ENCODE measurements around the gene ZFP64.

DNA sequence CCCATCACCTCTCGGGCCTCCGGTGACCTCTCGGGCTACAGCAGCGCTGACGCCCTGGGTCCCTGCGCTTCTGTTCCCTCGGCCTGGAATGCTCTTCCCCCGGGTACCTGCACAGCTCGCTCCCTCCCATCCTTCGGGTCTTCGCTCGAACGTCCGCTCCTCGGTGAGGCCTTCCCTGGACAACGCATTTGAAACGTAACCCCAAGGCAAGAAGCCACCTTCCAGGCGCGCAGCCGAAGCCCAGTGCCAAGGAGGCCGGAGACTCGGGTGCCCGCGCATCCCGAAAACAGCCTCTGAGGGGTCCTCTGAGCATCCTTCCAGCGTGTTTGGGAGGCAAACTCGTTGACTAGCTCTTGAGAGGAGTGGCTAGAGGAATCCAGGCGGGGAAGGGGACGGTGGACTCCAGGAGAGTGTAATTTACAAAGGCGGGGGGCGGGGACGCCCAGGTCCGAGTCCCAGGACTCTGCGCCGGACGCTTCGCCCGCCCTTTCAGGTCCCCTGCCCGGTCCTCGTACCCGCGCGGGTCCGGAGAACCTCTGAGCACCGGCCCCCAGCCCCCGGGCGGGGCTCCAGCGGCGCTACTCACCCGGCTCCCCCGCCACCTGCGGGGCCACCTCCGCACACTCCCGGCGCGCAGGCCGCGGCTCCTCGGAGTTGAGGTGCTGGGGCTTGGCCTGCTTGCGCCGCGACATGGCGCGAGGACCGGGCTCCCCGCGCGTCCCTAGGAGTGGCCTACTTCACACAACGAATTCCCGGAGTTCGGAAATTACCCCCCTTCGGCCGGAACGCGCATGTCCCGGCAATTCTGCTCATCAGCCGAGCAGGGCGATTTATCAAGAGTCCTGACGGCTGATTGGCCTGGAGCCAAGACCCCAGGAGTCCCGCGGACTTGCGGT, 86.8 kb downstream of the ZFP64 start:
- TF ChIP-seq, protein P1, sequence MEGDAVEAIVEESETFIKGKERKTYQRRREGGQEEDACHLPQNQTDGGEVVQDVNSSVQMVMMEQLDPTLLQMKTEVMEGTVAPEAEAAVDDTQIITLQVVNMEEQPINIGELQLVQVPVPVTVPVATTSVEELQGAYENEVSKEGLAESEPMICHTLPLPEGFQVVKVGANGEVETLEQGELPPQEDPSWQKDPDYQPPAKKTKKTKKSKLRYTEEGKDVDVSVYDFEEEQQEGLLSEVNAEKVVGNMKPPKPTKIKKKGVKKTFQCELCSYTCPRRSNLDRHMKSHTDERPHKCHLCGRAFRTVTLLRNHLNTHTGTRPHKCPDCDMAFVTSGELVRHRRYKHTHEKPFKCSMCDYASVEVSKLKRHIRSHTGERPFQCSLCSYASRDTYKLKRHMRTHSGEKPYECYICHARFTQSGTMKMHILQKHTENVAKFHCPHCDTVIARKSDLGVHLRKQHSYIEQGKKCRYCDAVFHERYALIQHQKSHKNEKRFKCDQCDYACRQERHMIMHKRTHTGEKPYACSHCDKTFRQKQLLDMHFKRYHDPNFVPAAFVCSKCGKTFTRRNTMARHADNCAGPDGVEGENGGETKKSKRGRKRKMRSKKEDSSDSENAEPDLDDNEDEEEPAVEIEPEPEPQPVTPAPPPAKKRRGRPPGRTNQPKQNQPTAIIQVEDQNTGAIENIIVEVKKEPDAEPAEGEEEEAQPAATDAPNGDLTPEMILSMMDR (IDR thresholded peaks at IDR 0.05) = no peak
- no peak for TF ChIP-seq POLR2A (IDR thresholded peaks at IDR 0.05)
